ENCODE measurements around the gene LNX1.

LNX1 gene

DNA sequence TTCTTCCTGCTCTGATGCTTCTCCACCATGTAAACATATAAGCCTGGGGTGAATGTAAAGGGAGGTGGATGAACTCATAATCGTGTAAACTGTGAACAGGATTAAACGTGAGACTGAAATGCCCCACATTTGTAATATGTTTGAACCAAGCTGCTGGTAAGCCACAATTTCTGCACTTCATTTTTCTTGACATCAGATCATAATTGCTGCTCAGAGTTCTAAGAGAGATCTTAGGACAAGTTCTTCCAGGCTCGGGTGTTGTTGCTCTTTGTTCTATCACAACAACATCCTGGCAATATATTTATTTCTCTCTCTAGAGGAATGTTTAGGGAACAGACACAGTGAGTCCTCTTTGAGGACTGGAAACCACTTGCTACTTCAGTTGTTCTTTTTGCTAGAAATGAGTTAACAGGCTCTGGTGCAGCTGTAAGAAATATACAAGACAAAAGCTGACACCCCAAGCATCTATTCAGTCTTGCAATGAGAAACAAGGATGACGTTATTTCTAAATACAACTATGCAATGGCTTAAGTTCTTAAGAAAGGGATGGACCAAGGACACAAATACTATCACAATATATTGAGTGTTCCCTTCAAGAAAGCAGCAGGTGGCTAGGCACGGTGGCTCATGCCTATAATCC lies 59.6 kb downstream of the LNX1 start:
- no peak for DNase-seq

DNA sequence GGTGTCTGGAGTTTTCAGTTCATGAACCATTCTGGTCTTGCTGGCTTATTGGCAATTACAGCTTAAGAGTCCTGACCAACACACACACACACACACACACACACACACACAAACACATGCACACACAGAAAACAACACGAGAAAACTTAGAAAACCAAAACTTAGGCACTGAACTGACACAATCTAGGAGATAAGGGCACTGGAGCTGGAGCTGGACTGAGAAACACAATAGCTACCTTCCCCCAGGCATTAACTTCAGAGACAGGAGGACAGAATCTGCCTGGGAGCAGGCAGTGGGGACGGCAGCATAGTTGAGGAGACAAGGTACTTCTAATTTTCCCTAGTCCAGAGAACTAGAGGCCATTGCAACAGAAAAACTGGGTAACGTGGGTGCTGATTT lies 62.3 kb downstream of the LNX1 start:
- DNase-seq: no peak

DNA sequence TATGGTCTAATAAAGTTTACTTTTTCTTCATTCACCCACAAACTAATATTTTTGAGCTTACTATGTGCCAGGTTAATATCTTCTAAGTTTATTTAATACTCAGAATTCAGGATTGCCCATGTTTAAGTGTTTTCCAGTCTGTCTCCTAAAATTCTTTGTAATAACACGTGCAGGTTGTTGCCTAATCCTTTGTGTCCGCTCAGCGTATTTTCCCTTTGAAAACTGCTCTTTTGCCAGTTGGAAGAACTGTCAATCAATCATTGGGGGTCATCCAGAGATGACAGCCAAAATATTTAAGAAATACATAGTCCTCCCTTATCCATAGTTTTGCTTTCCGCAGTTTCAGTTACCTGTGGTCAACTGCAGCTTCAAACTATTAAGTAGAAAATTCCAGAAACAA lies 63.4 kb downstream of the LNX1 start:
- DNase-seq: no peak

DNA sequence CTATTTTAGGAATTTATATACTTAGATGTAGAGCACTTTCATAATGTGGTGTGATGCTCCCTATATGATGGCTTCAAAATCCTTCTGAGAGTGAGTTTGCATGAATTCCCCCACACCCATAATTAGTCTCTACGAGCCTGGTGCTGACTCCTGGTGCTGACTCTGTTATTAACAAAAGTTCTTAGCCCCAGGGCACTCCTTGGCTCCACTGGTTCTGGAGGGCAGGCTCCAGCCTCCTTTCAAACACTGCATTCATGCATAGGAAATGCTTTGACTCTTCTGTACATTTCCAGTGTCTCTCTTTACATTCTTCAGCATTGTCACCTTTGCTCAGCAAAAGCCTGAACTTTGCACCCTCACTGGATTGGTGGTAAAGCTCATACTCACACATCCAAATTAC lies 64.0 kb downstream of the LNX1 start:
- no peak for DNase-seq

GRCh38 chr4:53522334-53522733 lies 69.0 kb downstream of the LNX1 start:
- no peak for DNase-seq

DNA sequence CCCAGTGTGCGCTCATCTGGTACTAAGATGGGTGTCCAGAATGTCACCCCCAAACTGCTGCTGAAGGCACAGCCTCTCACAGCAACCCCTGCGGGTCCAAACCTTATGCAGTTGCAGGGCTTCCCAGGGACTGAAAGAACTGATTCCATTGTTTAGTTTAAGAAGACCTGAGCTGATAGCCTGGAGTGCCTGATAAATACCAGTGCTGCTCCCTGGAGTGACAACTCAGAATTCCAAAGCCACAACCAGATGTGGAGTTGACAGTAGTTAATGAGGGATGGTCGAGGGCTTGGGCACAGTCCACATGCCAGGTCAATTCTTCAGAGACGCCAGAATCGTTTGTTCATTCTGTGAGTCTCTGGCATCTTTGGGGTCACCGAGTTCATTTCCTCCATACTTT lies 71.2 kb downstream of the LNX1 start:
- DNase-seq: no peak

DNA sequence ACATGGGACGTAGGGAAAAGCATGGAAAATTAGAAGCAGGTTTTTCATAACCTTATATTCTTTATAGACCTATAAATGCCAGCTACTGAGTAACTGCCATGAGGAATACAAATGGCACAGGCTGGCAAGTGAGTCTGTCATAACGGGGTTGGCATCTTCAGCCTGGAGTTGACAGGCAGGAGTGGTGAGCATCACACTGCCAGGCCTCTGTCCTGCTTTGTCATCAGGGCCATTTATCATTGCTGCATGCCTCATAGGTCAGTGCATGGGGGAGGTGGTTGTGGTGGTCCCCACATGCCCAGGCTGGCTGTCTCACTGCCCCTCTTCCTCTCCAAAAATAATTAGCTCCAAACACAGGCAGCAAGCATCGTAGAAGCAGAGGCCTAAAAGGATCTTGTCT lies 72.5 kb downstream of the LNX1 start:
- DNase-seq: no peak

GRCh38 chr4:53515076-53515475 lies 76.2 kb downstream of the LNX1 start:
- no peak for DNase-seq

DNA sequence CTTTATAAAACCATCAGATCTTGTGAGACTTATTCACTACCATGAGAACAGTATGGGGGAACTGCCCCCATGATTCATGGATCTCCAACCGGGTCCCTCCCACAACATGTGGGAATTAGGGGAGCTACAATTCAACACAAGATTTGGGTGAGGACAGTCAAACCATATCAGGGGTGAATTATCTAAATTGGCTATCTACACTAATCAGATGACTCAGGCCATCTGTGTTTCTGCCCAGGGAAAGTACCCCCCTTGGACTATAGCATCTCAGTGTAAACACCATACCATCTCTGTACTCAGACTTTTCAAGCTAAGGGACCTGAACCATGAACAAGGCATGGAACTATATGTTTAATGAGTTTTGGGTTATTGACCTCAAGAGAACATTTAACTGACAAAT lies 76.8 kb downstream of the LNX1 start:
- DNase-seq: peak; percentile 33

DNA sequence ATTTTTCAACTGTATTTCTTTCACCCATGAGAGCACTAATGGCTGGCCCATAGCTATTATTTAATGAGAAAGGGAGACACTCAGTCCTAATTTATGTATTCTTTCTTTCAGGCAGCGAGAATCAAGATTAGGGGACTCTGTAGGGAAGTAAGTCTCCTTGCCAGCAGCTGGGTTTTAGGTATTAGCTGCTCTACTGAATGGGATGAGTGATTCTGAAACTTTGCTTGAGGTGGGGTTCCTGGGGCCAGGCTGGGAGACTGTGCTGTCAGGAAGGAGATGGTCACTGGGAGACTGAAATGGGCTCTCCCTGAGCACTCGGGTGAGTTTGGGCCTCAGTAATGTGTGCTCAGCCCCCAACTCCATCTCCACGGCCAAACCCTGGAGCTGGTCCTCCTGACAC lies 78.7 kb downstream of the LNX1 start:
- no peak for DNase-seq

- peak; percentile 33 for DNase-seq
Observed at GRCh38 chr4:53511014-53511413, 80.3 kb downstream of the LNX1 start.

DNA sequence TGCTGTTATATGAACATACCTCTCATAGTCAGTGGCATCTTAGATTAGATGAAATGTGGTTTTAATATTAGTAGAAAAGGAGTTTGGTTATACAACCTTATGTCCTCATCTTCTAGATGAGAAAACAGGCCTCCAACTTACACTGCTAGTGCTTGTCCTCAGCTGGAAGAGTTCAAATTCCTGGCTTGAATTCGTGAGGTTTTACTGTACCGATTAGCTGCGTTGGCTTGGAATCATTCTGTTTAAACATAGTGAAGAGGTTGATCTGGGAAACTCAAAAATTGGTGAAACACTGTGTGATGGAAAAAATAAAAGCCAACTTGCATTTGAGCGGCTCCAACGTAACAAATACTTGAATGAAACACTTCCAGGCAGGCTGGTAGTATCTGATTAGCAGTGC lies 81.0 kb downstream of the LNX1 start:
- no peak for DNase-seq

DNA sequence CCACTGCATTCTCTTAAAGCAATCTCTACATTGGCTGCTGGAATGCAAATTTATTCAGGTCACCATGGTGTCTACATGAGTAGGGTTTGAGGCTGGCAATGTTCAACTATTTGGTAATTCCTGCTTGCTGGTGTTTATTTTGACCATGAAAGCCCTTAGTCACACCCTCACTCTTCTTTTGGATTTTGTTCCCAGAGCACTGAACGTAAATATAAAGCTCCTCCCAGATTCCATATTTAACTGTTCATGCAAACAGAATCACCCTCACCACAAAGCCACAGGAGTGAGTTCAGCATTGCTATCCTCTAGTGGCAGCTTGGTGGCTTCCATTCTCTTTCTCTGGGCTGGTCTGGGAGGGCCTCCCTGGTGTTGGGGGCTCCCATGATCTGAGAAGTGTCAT lies 82.8 kb downstream of the LNX1 start:
- peak; percentile 88 for DNase-seq

DNA sequence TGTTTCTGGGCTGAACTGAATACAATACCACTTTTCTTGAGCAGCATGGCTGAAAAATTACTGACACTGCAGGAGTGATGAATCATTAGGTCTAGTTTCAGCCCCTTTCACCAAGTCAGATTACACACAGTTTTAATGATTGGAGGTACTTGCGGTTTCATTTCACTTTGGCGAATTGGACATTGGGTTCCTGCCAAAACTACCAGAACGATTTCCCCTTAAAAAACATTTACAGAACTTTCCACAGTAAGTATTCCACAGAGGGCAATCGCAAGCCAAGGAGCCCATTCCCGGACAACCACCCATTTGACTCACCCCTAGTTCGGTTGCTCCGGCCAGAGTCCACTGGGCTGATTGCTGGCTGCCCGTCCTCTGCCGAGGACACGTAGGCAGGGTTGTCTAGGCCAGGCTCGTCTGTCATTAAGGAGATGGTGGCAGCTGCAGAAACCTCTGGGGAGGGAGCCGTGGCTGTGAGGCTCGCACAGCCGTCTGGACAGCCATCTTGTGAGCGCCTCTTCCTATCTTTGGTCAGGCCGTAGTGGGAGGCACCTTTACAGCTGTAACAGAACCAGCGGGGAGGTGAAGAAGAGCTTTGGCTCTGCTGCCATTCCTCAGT lies 83.5 kb downstream of the LNX1 start:
- DNase-seq: peak; percentile 88

GRCh38 chr4:53507058-53507457 lies 84.2 kb downstream of the LNX1 start:
- DNase-seq: no peak

GRCh38 chr4:53505947-53506346 lies 85.3 kb downstream of the LNX1 start:
- no peak for DNase-seq

GRCh38 chr4:53502094-53502493 lies 89.2 kb downstream of the LNX1 start:
- peak; percentile 50 for DNase-seq

DNA sequence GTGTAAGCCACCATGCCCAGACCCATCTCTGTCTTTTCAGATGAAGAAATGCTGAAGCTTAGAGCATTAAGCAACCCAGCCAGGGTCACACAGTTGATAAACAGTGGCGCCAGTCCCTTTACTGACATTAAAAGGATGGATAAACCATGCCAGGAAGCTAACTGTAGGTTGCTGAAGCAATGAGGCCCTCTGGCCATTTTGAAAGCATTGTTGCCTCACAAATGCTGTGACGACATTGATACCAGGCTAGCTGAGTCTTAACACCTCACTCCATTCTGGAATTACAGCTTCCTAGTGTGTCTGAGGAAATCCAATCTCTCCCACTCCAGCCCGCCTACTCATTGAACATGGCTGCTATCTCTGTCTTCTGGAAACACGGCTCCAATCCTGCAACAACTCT lies 89.7 kb downstream of the LNX1 start:
- DNase-seq: no peak

DNA sequence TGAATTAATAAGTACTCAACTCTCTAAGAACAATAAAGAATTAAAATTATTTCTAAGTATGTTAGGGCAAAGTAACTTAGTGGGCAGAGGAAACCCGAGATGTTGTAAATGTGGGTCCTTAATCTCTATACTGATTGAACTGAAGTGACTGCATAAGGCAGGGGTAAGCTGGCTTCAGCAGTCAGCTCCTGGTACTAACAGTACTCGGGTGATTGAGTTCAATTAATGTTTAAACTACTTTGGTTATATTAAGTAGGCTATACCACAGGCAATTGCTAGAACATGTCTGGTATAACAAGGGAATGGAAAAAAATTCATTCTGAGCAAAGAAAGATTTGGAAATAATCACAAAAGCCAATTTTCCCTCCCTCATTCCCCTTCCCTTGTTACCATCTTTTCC lies 90.7 kb downstream of the LNX1 start:
- DNase-seq: no peak

DNA sequence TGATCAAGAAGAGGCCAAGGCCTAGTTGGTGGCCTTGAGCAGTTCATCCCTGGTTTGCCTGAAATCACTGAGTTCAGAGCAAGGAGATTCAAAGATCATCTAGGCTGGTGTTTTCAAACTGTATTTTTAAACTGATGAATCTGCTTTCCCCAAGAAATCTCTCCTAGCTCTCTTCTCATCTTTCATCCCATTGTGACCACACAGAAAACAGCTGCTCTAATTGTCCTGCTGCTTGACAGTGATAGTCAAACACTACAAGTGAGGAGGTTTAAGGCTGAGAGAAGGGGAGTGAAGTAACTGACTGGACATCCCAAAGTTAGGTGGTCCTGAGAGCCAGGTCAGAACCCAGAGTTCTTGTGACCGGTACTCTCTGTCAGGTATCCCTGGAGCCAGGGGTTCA lies 91.5 kb downstream of the LNX1 start:
- no peak for DNase-seq

DNA sequence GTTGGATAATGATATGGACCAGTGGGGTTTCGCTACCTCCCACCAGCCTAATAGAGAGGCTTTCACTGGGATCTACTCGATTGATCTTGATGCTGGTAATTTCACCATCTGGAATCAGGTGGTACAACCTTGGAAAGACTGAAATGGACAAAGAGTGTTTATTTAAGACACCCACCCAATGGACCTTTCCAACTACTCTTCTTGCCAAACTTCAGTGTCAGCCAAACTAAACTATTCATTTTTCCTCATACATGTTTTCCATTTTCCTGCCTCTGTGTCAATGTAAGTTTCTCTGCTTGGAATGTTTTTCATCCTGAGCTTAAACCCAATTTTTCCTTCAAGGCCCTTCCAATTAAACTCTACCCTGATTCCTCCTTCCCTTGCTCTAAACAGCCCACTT lies 92.6 kb downstream of the LNX1 start:
- DNase-seq: no peak

DNA sequence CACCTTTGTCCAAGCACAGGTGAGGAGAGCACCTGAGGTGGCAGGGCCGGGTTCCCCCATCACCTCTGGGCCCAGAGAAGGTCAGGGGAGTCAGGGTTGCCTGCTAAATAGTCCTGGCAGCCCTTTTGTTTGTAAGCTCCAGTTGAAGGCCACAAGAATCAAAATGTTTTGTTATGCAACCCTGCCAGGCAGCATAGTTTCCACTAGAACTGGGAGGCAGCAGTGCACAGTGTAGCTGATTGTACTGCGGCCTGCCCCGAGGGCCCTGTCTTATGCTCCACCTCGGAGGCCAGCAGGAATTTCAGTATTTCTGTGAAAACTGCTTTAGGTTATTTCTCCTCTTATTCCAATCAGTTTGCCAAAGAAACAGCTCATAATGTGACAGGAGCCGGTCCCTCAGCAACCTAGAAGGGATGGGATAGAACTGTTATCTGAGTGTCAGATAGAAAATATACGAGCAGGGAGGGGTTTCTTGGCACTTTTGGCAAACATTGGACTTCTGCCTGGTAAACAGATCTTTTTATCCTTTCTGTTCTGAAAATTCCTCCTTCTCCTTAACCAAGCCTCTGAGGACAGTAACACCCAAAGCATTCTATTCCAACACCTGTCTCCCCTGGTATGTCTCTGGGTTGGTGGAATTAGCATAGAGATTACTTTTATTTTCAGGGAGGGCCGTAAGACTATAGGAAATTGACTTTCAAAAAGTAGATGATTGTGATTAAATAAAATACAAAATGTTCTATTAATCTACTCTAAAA lies 93.6 kb downstream of the LNX1 start:
- DNase-seq: no peak

GRCh38 chr4:53494851-53495250 lies 96.4 kb downstream of the LNX1 start:
- DNase-seq: no peak

GRCh38 chr4:53490965-53491622 lies 100.2 kb downstream of the LNX1 start:
- peak; percentile 92 for DNase-seq
